Panc1 (cell line): ENCODE data around the gene ITGB6. TPM values are rescaled to one million over a fixed set of nuclear protein-coding genes. Genes with fewer than 3 reads are reported as not detected.

Source experiments
- ATAC-seq: fragments of 200-7000 bp; cut with Tn5 transposase; 2 replicates; pipeline ENCODE4 v1.9.1; 2020; ENCODE audit warnings: mild to moderate bottlenecking, moderate library complexity
- BruUV-seq: library from RNA; stranded (reverse); fragments of 400-500 nt; replicated peaks from 2 replicates; lab custom pipeline; 2021; lab: Mats Ljungman, UMichigan
- CTCF ChIA-PET: fragments of 300-600 bp; sonication (Branson Sonifier 250); formaldehyde crosslinking; loops from one replicate; lab custom pipeline; 2022; ENCODE audit warnings: antibody characterized with exemption; lab: Charles Lee
- POLR2A ChIA-PET: fragments of 300-600 bp; sonication (Branson Sonifier 250); formaldehyde crosslinking; loops from one replicate; lab custom pipeline; 2022; ENCODE audit warnings: antibody characterized with exemption; lab: Charles Lee
- DNase-seq: peaks from one replicate; pipeline ENCODE4 v3.0.0-alpha.2; 2010; ENCODE audit warnings: low read depth, low spot score
- H3K27ac ChIP-seq: 2 replicates; pipeline ENCODE4 v1.5.1; 2011; ENCODE audit warnings: mild to moderate bottlenecking, low read length, inconsistent platforms
- H3K27me3 ChIP-seq: fragments of 200-500 bp; sonication (Bioruptor generic); 2 replicates; pipeline ENCODE4 v1.6.0; 2014; ENCODE audit warnings: low read length, inconsistent platforms; ENCODE audit not compliant: control insufficient read depth, insufficient read depth
- H3K36me3 ChIP-seq: fragments of 200-500 bp; sonication (Bioruptor generic); 2 replicates; pipeline ENCODE4 v1.5.1; 2014; ENCODE audit warnings: inconsistent platforms, mild to moderate bottlenecking, low read length, moderate library complexity; ENCODE audit not compliant: control insufficient read depth, insufficient read depth
- H3K4me1 ChIP-seq: 2 replicates; pipeline ENCODE4 v1.5.1; 2011; ENCODE audit warnings: inconsistent platforms, mild to moderate bottlenecking, low read length, moderate library complexity; ENCODE audit not compliant: control insufficient read depth, insufficient read depth
- H3K4me3 ChIP-seq, 2 experiments: 2 replicates each; pipeline ENCODE4 v1.5.1; 2011 to 2012; ENCODE audit warnings: low read depth in 2 of 2, low read length in 2 of 2, mild to moderate bottlenecking in 2 of 2, inconsistent platforms in 1 of 2, moderate library complexity in 1 of 2
- H3K9me3 ChIP-seq: fragments of 200-500 bp; sonication (Bioruptor generic); 2 replicates; pipeline ENCODE4 v1.5.1; 2014; ENCODE audit warnings: low read depth, mild to moderate bottlenecking, inconsistent platforms, low read length, moderate library complexity; ENCODE audit not compliant: control insufficient read depth, insufficient read depth
- CTCF ChIP-seq: fragments of 450-650 bp; IDR thresholded peaks from 2 replicates; pipeline ENCODE4 v1.5.1; 2017; ENCODE audit warnings: mild to moderate bottlenecking
- POLR2AphosphoS5 ChIP-seq: IDR thresholded peaks from 2 replicates; pipeline ENCODE4 v1.6.1; 2012; ENCODE audit warnings: mild to moderate bottlenecking, low read depth, low read length, moderate library complexity
- REST ChIP-seq, 2 experiments: IDR thresholded peaks; 2 replicates each; pipeline ENCODE4 v1.6.1; 2011 to 2012; ENCODE audit warnings: low read depth in 2 of 2, control low read depth in 1 of 2, low read length in 1 of 2, mild to moderate bottlenecking in 1 of 2, moderate library complexity in 1 of 2; ENCODE audit not compliant: insufficient read depth in 1 of 2
- SIN3A ChIP-seq: IDR thresholded peaks from 2 replicates; pipeline ENCODE4 v1.6.1; 2012; ENCODE audit warnings: low read depth, mild to moderate bottlenecking, low read length, moderate library complexity, borderline replicate concordance; ENCODE audit not compliant: insufficient read depth
- TCF7L2 ChIP-seq: IDR thresholded peaks from 2 replicates; pipeline ENCODE4 v1.6.1; 2011; ENCODE audit warnings: mild to moderate bottlenecking, low read depth, low read length, inconsistent platforms
- in situ Hi-C: cut with HindIII; loops from 2 replicates; pipeline ENCODE4 v1.10.0; 2016; ENCODE audit warnings: low sequenced_read_pairs, low pct_unique_long_range_greater_than_20kb
- intact Hi-C: fragments of 100-400 bp; cut with micrococcal nuclease; formaldehyde crosslinking; loops from one replicate; pipeline ENCODE4 v1.10.0; 2022; ENCODE audit not compliant: unreplicated experiment
- total RNA-seq: library from RNA; stranded (reverse); gene quantifications from one replicate; pipeline ENCODE4 v1.2.1, GENCODE V29; 2021; ENCODE audit not compliant: unreplicated experiment

ITGB6 gene
- total RNA-seq, 1 experiment from 2014 or later, result 0.08 TPM

GRCh38 chr2:160174322-160174721 lies 25.8 kb downstream of the ITGB6 start:
- POLR2A ChIA-PET, result no interaction called here
- H3K4me1 ChIP-seq, result no peaks in the 10 kb centered on the region
- TF ChIP-seq TCF7L2, result no peak
- TF ChIP-seq SIN3A, result no peak
- no peak for TF ChIP-seq CTCF
- TF ChIP-seq REST (IDR thresholded peaks at IDR 0.05; ENCODE audit: insufficient read depth in 1 of 2, low read depth in 2 of 2, low read length in 1 of 2), result no peak
- no peak for TF ChIP-seq POLR2AphosphoS5
- in situ Hi-C loops, result no loop called here
- intact Hi-C loops, result no loop called here
- no TSS peak for BruUV-seq
- no peak for DNase-seq
- ATAC-seq, result no peak
- no peaks in the 10 kb centered on the region for H3K9me3 ChIP-seq
- no peak overlapping the region for H3K27ac ChIP-seq
- no peak overlapping the region for H3K4me3 ChIP-seq
- no peaks in the 10 kb centered on the region for H3K27me3 ChIP-seq
- no peaks in the 10 kb centered on the region for H3K36me3 ChIP-seq
- CTCF ChIA-PET, result no interaction called here

GRCh38 chr2:160169988-160170387 lies 30.1 kb downstream of the ITGB6 start:
- in situ Hi-C loops (no loop called here), intact Hi-C loops (no loop called here)
- Histone ChIP-seq H3K36me3 (no peaks in the 10 kb centered on the region), H3K27ac (no peak overlapping the region), H3K27me3 (no peaks in the 10 kb centered on the region), H3K4me1 (no peaks in the 10 kb centered on the region), H3K9me3 (no peaks in the 10 kb centered on the region), H3K4me3 (no peak overlapping the region)
- ATAC-seq, result no peak
- DNase-seq, result no peak
- ChIA-PET POLR2A (no interaction called here), CTCF (interaction anchor here (0.6 kb wide), 1 partner anchor 376 kb away, joined by 3 read pairs; no protein-coding TSS in a partner anchor)
- TF ChIP-seq TCF7L2, result no peak
- no peak for TF ChIP-seq CTCF
- TF ChIP-seq REST (IDR thresholded peaks at IDR 0.05; ENCODE audit: insufficient read depth in 1 of 2, low read depth in 2 of 2, low read length in 1 of 2), result no peak
- no peak for TF ChIP-seq SIN3A
- TF ChIP-seq POLR2AphosphoS5, result no peak
- no TSS peak for BruUV-seq
